Progenitor cell of endocrine pancreas (in vitro differentiated cells): ENCODE results near the gene EHBP1L1. TPM values are rescaled to one million over a fixed set of nuclear protein-coding genes. Genes with fewer than 3 reads are reported as not detected.

Experiments
- DNase-seq: peaks from one replicate; pipeline ENCODE4 v3.0.0; 2021; ENCODE audit warnings: low spot score; ENCODE audit not compliant: unreplicated experiment
- H3K27ac Mint-ChIP-seq: 2 replicates; pipeline ENCODE4 v1.8.0; 2021; ENCODE audit warnings: mild to moderate bottlenecking, moderate library complexity, mixed read lengths
- H3K27me3 Mint-ChIP-seq: 2 replicates; pipeline ENCODE4 v1.8.0; 2021; ENCODE audit warnings: mixed read lengths
- H3K36me3 Mint-ChIP-seq: 2 replicates; pipeline ENCODE4 v1.8.0; 2022; ENCODE audit warnings: mixed read lengths; ENCODE audit not compliant: insufficient read depth
- H3K4me1 Mint-ChIP-seq: 2 replicates; pipeline ENCODE4 v1.8.0; 2021; ENCODE audit warnings: low read depth, mixed read lengths
- H3K4me3 Mint-ChIP-seq: 2 replicates; pipeline ENCODE4 v1.8.0; 2021; ENCODE audit warnings: low read depth, mild to moderate bottlenecking, moderate library complexity, mixed read lengths
- H3K9me3 Mint-ChIP-seq: 2 replicates; pipeline ENCODE4 v1.8.0; 2021; ENCODE audit warnings: low read depth, mixed read lengths
- total RNA-seq: library from RNA; stranded (reverse); gene quantifications from 2 replicates; pipeline ENCODE4 v1.2.1, GENCODE V29; 2021
- TF ChIP-seq, protein P1 (sequence below): fragments of 200-600 bp; sonication (generic); IDR thresholded peaks from one replicate; pipeline ENCODE4 v1.5.0; 2021; ENCODE audit warnings: antibody characterized with exemption, mild to moderate bottlenecking; ENCODE audit not compliant: unreplicated experiment

The EHBP1L1 gene
- total RNA-seq, 1 donor from 2014 or later: 13.0 TPM

DNA sequence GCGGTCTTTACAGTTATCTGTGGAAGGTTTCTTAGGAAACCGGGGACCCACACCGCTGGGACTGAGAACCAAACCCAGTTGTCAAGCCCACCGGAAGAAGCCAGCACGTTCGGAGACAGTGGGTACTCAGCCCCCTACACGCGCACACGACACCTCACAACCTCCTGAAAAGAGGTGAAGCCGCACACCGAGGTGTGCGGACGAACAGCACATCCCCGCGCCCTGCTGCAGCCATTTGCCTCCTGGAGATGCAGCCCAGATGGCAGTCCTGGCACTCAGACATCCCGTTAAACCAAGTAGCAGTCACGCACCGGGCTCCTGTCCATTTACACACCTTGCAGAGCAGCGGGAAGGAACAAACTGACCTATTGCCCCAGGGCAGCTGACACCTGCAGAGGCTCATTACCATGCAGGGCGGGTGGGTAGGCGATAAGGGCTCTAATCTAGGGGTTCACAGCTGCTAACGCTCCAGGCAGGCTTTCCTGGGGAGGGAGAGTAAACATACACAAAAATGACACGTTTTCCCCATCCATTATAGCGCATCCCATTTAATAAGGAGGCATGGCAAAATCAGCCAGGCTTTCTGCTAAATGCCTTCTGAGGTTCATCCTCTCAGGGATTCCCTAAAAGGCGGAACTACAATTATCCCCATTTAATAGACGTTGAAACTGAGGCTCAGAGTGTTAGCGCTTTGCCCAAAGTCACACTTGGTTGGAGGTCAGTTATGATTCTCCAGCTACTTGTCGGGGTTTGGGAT, 864 bp upstream of the EHBP1L1 start:
- Mint-ChIP-seq H3K9me3 (no peaks in the 10 kb centered on the region), H3K4me3 (peak overlapping the region; percentile 69), H3K4me1 (peaks cover 26% of the 10 kb centered on the region), H3K27ac (peak overlapping the region; percentile 56), H3K27me3 (peaks cover 27% of the 10 kb centered on the region), H3K36me3 (peaks cover 2% of the 10 kb centered on the region)
- no peak for DNase-seq
- TF ChIP-seq, protein P1, sequence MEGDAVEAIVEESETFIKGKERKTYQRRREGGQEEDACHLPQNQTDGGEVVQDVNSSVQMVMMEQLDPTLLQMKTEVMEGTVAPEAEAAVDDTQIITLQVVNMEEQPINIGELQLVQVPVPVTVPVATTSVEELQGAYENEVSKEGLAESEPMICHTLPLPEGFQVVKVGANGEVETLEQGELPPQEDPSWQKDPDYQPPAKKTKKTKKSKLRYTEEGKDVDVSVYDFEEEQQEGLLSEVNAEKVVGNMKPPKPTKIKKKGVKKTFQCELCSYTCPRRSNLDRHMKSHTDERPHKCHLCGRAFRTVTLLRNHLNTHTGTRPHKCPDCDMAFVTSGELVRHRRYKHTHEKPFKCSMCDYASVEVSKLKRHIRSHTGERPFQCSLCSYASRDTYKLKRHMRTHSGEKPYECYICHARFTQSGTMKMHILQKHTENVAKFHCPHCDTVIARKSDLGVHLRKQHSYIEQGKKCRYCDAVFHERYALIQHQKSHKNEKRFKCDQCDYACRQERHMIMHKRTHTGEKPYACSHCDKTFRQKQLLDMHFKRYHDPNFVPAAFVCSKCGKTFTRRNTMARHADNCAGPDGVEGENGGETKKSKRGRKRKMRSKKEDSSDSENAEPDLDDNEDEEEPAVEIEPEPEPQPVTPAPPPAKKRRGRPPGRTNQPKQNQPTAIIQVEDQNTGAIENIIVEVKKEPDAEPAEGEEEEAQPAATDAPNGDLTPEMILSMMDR: no peak

DNA sequence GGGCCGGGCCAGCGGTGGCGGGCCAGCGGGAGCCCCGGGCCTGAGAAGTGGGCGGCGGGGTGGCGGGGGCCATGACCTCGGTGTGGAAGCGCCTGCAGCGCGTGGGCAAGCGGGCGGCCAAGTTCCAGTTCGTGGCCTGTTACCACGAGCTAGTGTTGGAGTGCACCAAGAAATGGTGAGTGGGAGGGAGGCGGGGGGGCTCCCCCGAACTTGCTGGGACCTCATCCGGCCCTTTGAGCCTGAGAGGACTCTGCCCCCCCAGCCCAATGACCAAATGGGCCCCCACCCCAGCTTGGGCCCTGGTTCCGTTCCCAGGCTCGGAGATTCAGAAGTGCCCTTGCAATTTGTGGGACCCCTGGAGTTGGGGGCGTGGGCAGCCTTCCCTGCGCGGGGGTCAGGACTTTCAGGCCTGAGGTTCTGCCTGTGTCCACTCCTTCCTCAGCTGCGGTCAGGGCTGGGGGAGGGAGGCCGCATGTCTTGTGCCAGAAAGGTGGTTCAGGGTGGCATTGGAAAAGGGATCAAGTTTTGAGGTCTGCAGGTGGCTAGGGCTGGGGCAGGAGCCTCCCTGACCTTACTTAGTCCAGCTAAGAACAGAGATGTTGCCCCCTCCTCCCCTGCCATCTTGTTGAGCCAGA, 496 bp downstream of the EHBP1L1 start:
- no peak overlapping the region for H3K27ac Mint-ChIP-seq
- TF ChIP-seq, protein P1: no peak
- peaks cover 2% of the 10 kb centered on the region for H3K36me3 Mint-ChIP-seq
- H3K9me3 Mint-ChIP-seq: no peaks in the 10 kb centered on the region
- H3K4me1 Mint-ChIP-seq: peaks cover 21% of the 10 kb centered on the region
- H3K4me3 Mint-ChIP-seq: peak overlapping the region; percentile 42
- H3K27me3 Mint-ChIP-seq: peaks cover 27% of the 10 kb centered on the region
- DNase-seq: no peak

DNA sequence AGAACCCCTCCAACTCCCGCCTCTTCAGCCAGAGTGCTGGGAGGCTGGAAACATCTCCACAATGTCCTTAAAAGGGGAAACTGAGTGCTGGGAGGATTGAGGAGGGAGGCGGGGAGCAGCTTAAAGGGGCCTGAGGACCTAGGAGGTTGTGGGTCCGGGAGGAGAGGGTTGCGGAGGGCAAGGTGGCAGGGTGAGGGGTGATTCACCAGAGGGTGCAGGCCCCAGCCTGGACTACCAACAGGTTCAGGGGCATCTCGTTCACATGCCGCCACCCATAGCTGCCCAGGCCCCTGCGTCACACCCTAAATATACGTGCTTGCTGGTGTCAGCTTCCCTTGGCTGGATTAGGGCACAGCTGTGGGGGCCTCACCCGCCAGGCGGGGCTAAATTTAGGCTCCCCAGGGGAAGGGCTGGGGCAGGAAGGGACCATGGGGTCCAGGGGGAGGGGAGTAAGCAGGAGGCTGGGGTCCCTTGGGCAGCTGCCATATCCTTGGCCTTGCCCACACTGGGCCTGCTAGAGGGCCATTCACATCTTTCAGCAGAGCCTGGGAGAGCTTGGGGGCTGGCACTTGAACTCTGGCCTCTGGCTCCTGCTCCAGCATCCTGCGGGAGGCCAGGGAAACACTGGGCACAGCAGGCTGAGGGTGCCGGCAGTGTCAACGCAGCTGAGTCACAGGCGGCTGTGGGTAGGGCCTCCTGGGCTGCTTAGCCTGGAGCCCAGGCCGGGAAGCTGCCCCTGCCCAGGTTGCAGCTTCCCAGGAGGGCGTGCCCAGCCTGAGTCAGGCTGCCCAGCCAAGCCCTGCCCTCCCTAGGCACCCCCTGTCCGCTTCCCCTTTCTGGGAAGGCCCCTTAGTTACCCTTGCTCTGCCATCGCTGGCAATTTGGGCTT, 1.3 kb downstream of the EHBP1L1 start:
- H3K9me3 Mint-ChIP-seq: no peaks in the 10 kb centered on the region
- TF ChIP-seq, protein P1: no peak
- peak overlapping the region; percentile 42 for H3K4me3 Mint-ChIP-seq
- H3K4me1 Mint-ChIP-seq: peaks cover 15% of the 10 kb centered on the region
- H3K27ac Mint-ChIP-seq: no peak overlapping the region
- H3K27me3 Mint-ChIP-seq: peaks cover 32% of the 10 kb centered on the region
- peaks cover 2% of the 10 kb centered on the region for H3K36me3 Mint-ChIP-seq
- no peak for DNase-seq

DNA sequence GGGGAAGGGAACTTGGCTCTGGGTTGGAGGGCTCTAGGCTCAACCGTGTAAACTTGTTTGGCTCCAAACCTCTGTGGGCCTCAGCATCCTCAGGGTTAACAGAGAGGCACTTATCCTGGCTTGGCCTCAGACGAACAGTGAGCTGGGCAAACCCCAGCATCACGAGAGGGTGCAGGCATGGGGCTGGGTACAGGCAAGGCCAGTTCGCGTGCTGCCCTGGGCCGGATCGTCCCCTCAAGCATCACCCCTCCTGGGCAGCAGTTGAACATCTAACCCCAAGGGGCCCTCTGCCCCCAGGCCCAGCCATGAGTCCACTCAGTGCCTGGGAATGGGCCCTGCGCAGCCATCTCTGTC, 1.9 kb downstream of the EHBP1L1 start:
- Mint-ChIP-seq H3K9me3 (no peaks in the 10 kb centered on the region), H3K27me3 (peaks cover 38% of the 10 kb centered on the region), H3K27ac (no peak overlapping the region), H3K36me3 (peaks cover 2% of the 10 kb centered on the region), H3K4me1 (peaks cover 13% of the 10 kb centered on the region), H3K4me3 (peak overlapping the region; percentile 14)
- DNase-seq: no peak
- TF ChIP-seq, protein P1: no peak

DNA sequence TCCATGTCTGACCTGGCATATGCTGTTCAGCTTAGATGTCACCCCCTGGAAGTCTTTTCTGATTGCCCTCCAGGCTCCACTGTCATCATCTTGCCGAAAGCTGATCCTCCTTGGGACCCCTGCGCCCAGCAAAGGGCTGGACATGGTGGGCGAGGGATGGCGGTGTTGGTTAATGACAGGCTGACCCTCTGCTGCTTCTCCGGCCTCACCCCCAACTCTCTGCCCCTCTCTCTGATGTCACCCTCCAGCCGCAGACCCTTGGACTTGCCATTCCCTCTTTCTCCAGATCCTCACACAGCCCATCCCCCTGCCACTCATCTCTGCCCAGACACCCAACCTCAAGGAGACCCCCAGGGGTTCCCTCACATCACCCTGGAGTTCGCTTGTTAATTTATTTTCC, 2.3 kb downstream of the EHBP1L1 start:
- peaks cover 12% of the 10 kb centered on the region for H3K4me1 Mint-ChIP-seq
- H3K9me3 Mint-ChIP-seq: no peaks in the 10 kb centered on the region
- H3K4me3 Mint-ChIP-seq: no peak overlapping the region
- H3K27ac Mint-ChIP-seq: no peak overlapping the region
- peaks cover 42% of the 10 kb centered on the region for H3K27me3 Mint-ChIP-seq
- TF ChIP-seq, protein P1: no peak
- H3K36me3 Mint-ChIP-seq: peaks cover 2% of the 10 kb centered on the region
- no peak for DNase-seq
